HG03196 (cell line): Measurements from ENCODE around the gene ICAM4.
"Not testable (repeated sequence)": the region's sequence is repeated elsewhere in the genome, so short reads cannot be mapped to it uniquely, and the experiment has no call there.

Source experiments
- ATAC-seq: cut with Tn5 transposase; IDR thresholded peaks from one replicate; pipeline ENCODE4 v1.9.1; 2021; ENCODE audit not compliant: unreplicated experiment

Gene ICAM4

DNA sequence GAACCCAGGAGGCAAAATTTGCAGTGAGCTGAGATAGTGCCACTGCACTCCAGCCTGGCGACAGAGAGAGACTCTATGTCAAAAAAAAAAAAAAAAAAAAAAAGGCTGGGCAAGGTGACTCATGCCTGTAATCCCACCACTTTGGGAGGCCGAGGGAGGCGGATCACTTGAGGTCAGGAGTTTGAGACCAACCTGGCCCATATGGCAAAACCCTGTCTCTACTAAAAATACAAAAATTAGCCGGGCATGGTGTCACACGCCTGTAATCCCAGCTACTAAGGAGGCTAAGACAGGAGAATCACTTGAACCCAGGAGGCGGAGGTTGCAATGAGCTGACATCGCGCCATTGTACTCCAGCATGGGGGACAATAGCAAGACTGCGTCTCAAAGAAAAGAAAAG is 50.0 kb downstream of the ICAM4 start:
- ATAC-seq = not testable (repeated sequence)
